ENCODE measurements around the gene PRR15L.

- TF ChIP-seq POLR2A (IDR thresholded peaks at IDR 0.05; ENCODE audit: low read depth, low read length) (no peak), POLR2AphosphoS5 (IDR thresholded peaks at IDR 0.05; ENCODE audit: low read depth, low read length) (no peak)
These were observed 18.1 kb upstream of the PRR15L start for GRCh38 chr17:47975823-47976205.

Data from GM12892 (cell line).